ENCODE results near the gene STRBP.

The STRBP gene

GRCh38 chr9:123246534-123246933 lies 21.9 kb downstream of the STRBP start:
- H3K4me1 Mint-ChIP-seq: no peaks in the 10 kb centered on the region
- peaks cover 14% of the 10 kb centered on the region for H3K36me3 Mint-ChIP-seq (ENCODE audit: low read depth)
- no peak for TF ChIP-seq CTCF (IDR thresholded peaks at IDR 0.05)
- no peak overlapping the region for H3K27ac Mint-ChIP-seq
- no peak overlapping the region for H3K4me3 Mint-ChIP-seq
- DNase-seq: no peak
- H3K27me3 Mint-ChIP-seq (ENCODE audit: low read depth, poor library complexity): peaks cover 2% of the 10 kb centered on the region
- H3K9me3 Mint-ChIP-seq: peaks cover 10% of the 10 kb centered on the region

- no peak overlapping the region for H3K4me3 Mint-ChIP-seq
- no peak for DNase-seq
- no peak for TF ChIP-seq CTCF (IDR thresholded peaks at IDR 0.05)
Observed at GRCh38 chr9:123239726-123240125, 28.7 kb downstream of the STRBP start.

GRCh38 chr9:123238365-123238764 lies 30.0 kb downstream of the STRBP start:
- Mint-ChIP-seq H3K27me3 (ENCODE audit: low read depth, poor library complexity) (peaks cover 3% of the 10 kb centered on the region), H3K4me3 (no peak overlapping the region), H3K36me3 (ENCODE audit: low read depth) (peaks cover 18% of the 10 kb centered on the region), H3K9me3 (no peaks in the 10 kb centered on the region), H3K4me1 (no peaks in the 10 kb centered on the region), H3K27ac (no peak overlapping the region)
- no peak for TF ChIP-seq CTCF (IDR thresholded peaks at IDR 0.05)
- DNase-seq: no peak

More at GRCh38 chr9:123239726-123240125, 28.7 kb downstream of the STRBP start:
- H3K4me1 Mint-ChIP-seq: no peaks in the 10 kb centered on the region
- no peaks in the 10 kb centered on the region for H3K27me3 Mint-ChIP-seq (ENCODE audit: low read depth, poor library complexity)
- H3K9me3 Mint-ChIP-seq: no peaks in the 10 kb centered on the region
- no peak overlapping the region for H3K27ac Mint-ChIP-seq
- peaks cover 12% of the 10 kb centered on the region for H3K36me3 Mint-ChIP-seq (ENCODE audit: low read depth)

GRCh38 chr9:123237220-123237619 lies 31.2 kb downstream of the STRBP start:
- no peak for DNase-seq
- H3K36me3 Mint-ChIP-seq (ENCODE audit: low read depth): peaks cover 20% of the 10 kb centered on the region
- peaks cover 3% of the 10 kb centered on the region for H3K27me3 Mint-ChIP-seq (ENCODE audit: low read depth, poor library complexity)
- no peaks in the 10 kb centered on the region for H3K9me3 Mint-ChIP-seq
- H3K27ac Mint-ChIP-seq: no peak overlapping the region
- TF ChIP-seq CTCF (IDR thresholded peaks at IDR 0.05): no peak
- no peak overlapping the region for H3K4me3 Mint-ChIP-seq
- peaks cover 4% of the 10 kb centered on the region for H3K4me1 Mint-ChIP-seq

- Mint-ChIP-seq H3K36me3 (ENCODE audit: low read depth) (peaks cover 14% of the 10 kb centered on the region), H3K27ac (no peak overlapping the region), H3K4me1 (peaks cover 12% of the 10 kb centered on the region), H3K9me3 (no peaks in the 10 kb centered on the region), H3K4me3 (no peak overlapping the region), H3K27me3 (ENCODE audit: low read depth, poor library complexity) (peaks cover 3% of the 10 kb centered on the region)
- no peak for DNase-seq
- TF ChIP-seq CTCF (IDR thresholded peaks at IDR 0.05): no peak
Observed at GRCh38 chr9:123235448-123235847, 32.9 kb downstream of the STRBP start.

DNA sequence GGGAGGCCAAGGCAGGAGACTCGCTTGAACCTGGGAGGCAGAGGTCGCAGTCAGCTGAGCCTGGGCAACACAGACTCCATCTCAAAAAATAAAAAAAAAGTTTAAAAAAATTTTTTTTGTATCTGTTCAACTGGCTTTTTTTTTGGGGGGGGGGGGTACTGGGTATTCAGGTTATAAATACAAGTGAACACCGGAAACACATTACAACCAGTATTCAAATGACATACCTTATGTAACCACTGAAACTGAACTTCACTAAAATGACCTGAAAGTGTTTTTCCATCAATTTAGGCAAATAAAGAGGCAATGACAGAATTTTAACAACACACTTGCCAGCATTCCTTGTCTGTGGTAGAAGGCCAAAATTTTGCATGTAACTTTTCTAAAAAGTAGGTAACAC lies 33.5 kb downstream of the STRBP start:
- Mint-ChIP-seq H3K9me3 (no peaks in the 10 kb centered on the region), H3K36me3 (ENCODE audit: low read depth) (peaks cover 14% of the 10 kb centered on the region), H3K27ac (no peak overlapping the region), H3K4me3 (no peak overlapping the region), H3K4me1 (peaks cover 12% of the 10 kb centered on the region), H3K27me3 (ENCODE audit: low read depth, poor library complexity) (peaks cover 3% of the 10 kb centered on the region)
- DNase-seq: no peak
- no peak for TF ChIP-seq CTCF (IDR thresholded peaks at IDR 0.05)
